GM12801 (cell line): ENCODE measurements around the gene ALOXE3.

Experiments
- CTCF ChIP-seq: IDR thresholded peaks from one replicate; pipeline ENCODE4 v1.5.1; 2011; ENCODE audit warnings: control low read depth; ENCODE audit not compliant: insufficient read length; ENCODE audit errors: extremely low read depth

The ALOXE3 gene

GRCh38 chr17:8073627-8074484 is 44.5 kb downstream of the ALOXE3 start:
- peak; percentile 31 for TF ChIP-seq CTCF

GRCh38 chr17:8072729-8073461 is 45.4 kb downstream of the ALOXE3 start:
- no peak for TF ChIP-seq CTCF

- no peak for TF ChIP-seq CTCF
Measured at GRCh38 chr17:8072341-8072728, 46.0 kb downstream of the ALOXE3 start.

- no peak for TF ChIP-seq CTCF
Measured at GRCh38 chr17:8071496-8071895, 46.8 kb downstream of the ALOXE3 start.

- TF ChIP-seq CTCF: no peak
Measured at GRCh38 chr17:8069587-8069860, 48.8 kb downstream of the ALOXE3 start.

GRCh38 chr17:8068736-8069586 is 49.4 kb downstream of the ALOXE3 start:
- TF ChIP-seq CTCF: no peak

- TF ChIP-seq CTCF: no peak
Measured at GRCh38 chr17:8067806-8068205, 50.5 kb downstream of the ALOXE3 start.
